Astrocyte (in vitro differentiated cells and primary cell): ENCODE results near the gene PAFAH1B2. TPM values are rescaled to one million over a fixed set of nuclear protein-coding genes. Genes with fewer than 3 reads are reported as not detected.

Source experiments
- DNase-seq: peaks from one replicate; pipeline ENCODE4 v3.0.0-alpha.2; 2010; ENCODE audit warnings: low read depth
- FAIRE-seq: peaks from 2 replicates; lab custom pipeline; 2011; peaks lifted over from hg19 to GRCh38; lab: Jason Lieb, UNC
- H2AFZ ChIP-seq: 2 replicates; pipeline ENCODE4 v1.6.0; 2012; ENCODE audit warnings: low read depth, low read length, inconsistent platforms
- H3K27ac ChIP-seq: 2 replicates; pipeline ENCODE4 v1.5.1; 2011; ENCODE audit warnings: low read depth, low read length, inconsistent platforms
- H3K27me3 ChIP-seq: 2 replicates; pipeline ENCODE4 v1.6.0; 2011; ENCODE audit warnings: low read length, inconsistent platforms; ENCODE audit not compliant: insufficient read depth
- H3K36me3 ChIP-seq: 2 replicates; pipeline ENCODE4 v1.5.1; 2011; ENCODE audit warnings: low read length, inconsistent platforms; ENCODE audit not compliant: insufficient read depth
- H3K4me1 ChIP-seq: 2 replicates; pipeline ENCODE4 v1.5.1; 2011; ENCODE audit warnings: low read length, inconsistent platforms; ENCODE audit not compliant: insufficient read depth
- H3K4me2 ChIP-seq: 2 replicates; pipeline ENCODE4 v1.6.0; 2012; ENCODE audit warnings: low read length, inconsistent platforms
- H3K4me3 ChIP-seq: 2 replicates; pipeline ENCODE4 v1.5.1; 2011; ENCODE audit warnings: low read depth, mild to moderate bottlenecking, low read length, inconsistent platforms; ENCODE audit not compliant: insufficient read depth
- H3K79me2 ChIP-seq: 2 replicates; pipeline ENCODE4 v1.6.0; 2012; ENCODE audit warnings: mild to moderate bottlenecking, low read length, inconsistent platforms; ENCODE audit not compliant: insufficient read depth
- H3K9ac ChIP-seq: 2 replicates; pipeline ENCODE4 v1.6.0; 2012; ENCODE audit warnings: mild to moderate bottlenecking, low read length, inconsistent platforms
- H3K9me3 ChIP-seq: 2 replicates; pipeline ENCODE4 v1.5.1; 2012; ENCODE audit warnings: low read depth, mild to moderate bottlenecking, low read length, inconsistent platforms; ENCODE audit not compliant: insufficient read depth
- H4K20me1 ChIP-seq: 2 replicates; pipeline ENCODE4 v1.6.0; 2012; ENCODE audit warnings: low read length, inconsistent platforms; ENCODE audit not compliant: insufficient read depth
- H3K27ac Mint-ChIP-seq: one replicate; pipeline ENCODE4 v1.8.0; 2021; ENCODE audit warnings: mild to moderate bottlenecking, mixed read lengths; ENCODE audit not compliant: unreplicated experiment
- H3K27me3 Mint-ChIP-seq: one replicate; pipeline ENCODE4 v1.8.0; 2021; ENCODE audit warnings: low read depth, mixed read lengths; ENCODE audit not compliant: unreplicated experiment
- H3K36me3 Mint-ChIP-seq: one replicate; pipeline ENCODE4 v1.8.0; 2021; ENCODE audit warnings: low read depth, mixed read lengths; ENCODE audit not compliant: unreplicated experiment
- H3K4me1 Mint-ChIP-seq: one replicate; pipeline ENCODE4 v1.8.0; 2021; ENCODE audit warnings: low read depth, mixed read lengths; ENCODE audit not compliant: unreplicated experiment
- H3K4me3 Mint-ChIP-seq: one replicate; pipeline ENCODE4 v1.8.0; 2021; ENCODE audit warnings: mild to moderate bottlenecking, moderate library complexity, mixed read lengths; ENCODE audit not compliant: unreplicated experiment
- H3K9me3 Mint-ChIP-seq: one replicate; pipeline ENCODE4 v1.8.0; 2021; ENCODE audit warnings: mild to moderate bottlenecking, mixed read lengths; ENCODE audit not compliant: unreplicated experiment
- CTCF ChIP-seq: IDR thresholded peaks from 2 replicates; pipeline ENCODE4 v1.5.1; 2011; ENCODE audit warnings: low read depth, mild to moderate bottlenecking, inconsistent platforms, low read length, moderate library complexity; ENCODE audit not compliant: insufficient read depth
- EZH2 ChIP-seq: IDR thresholded peaks from 2 replicates; pipeline ENCODE4 v1.6.1; 2012; ENCODE audit warnings: mild to moderate bottlenecking, low read length, inconsistent platforms; ENCODE audit not compliant: insufficient read depth
- total RNA-seq: library from RNA; stranded (reverse); gene quantifications from 2 replicates; pipeline ENCODE4 v1.2.1, GENCODE V29; 2021

The PAFAH1B2 gene
- total RNA-seq, 1 donor from 2014 or later, result 142 TPM

- Mint-ChIP-seq H3K9me3 (no peaks in the 10 kb centered on the region), H3K4me1 (peaks cover 22% of the 10 kb centered on the region), H3K4me3 (peak overlapping the region; percentile 3), H3K36me3 (peaks cover 36% of the 10 kb centered on the region), H3K27ac (no peak overlapping the region), H3K27me3 (no peaks in the 10 kb centered on the region)
- no peak for DNase-seq
- no peak overlapping the region for H3K9ac ChIP-seq
- no peak overlapping the region for H3K27ac ChIP-seq
- H3K4me2 ChIP-seq, result no peak overlapping the region
- peaks cover 5% of the 10 kb centered on the region for H3K36me3 ChIP-seq
- H2AFZ ChIP-seq, result no peak overlapping the region
- H3K79me2 ChIP-seq, result peaks cover 33% of the 10 kb centered on the region
- no peak for TF ChIP-seq CTCF
- TF ChIP-seq EZH2, result no peak
- no peak overlapping the region for H3K4me3 ChIP-seq
- H4K20me1 ChIP-seq, result peaks cover 15% of the 10 kb centered on the region
- H3K9me3 ChIP-seq, result no peaks in the 10 kb centered on the region
- H3K27me3 ChIP-seq, result no peaks in the 10 kb centered on the region
- FAIRE-seq, result no peak
- H3K4me1 ChIP-seq, result peaks cover 15% of the 10 kb centered on the region
Observed at GRCh38 chr11:117195761-117196160, 51.7 kb downstream of the PAFAH1B2 start.

- no peaks in the 10 kb centered on the region for H3K9me3 Mint-ChIP-seq
- H3K27ac Mint-ChIP-seq, result peak overlapping the region; percentile 99
Observed at GRCh38 chr11:117197006-117197405, 52.9 kb downstream of the PAFAH1B2 start.

More at GRCh38 chr11:117197006-117197405, 52.9 kb downstream of the PAFAH1B2 start:
- Mint-ChIP-seq H3K4me3 (peak overlapping the region; percentile 60), H3K27me3 (no peaks in the 10 kb centered on the region), H3K36me3 (peaks cover 32% of the 10 kb centered on the region), H3K4me1 (peaks cover 28% of the 10 kb centered on the region)
- no peak overlapping the region for H3K9ac ChIP-seq
- H3K4me3 ChIP-seq, result no peak overlapping the region
- H3K79me2 ChIP-seq, result peaks cover 45% of the 10 kb centered on the region
- FAIRE-seq, result no peak
- no peaks in the 10 kb centered on the region for H3K27me3 ChIP-seq
- no peak for DNase-seq
- peaks cover 27% of the 10 kb centered on the region for H4K20me1 ChIP-seq
- TF ChIP-seq EZH2, result no peak
- no peak for TF ChIP-seq CTCF
- H3K4me1 ChIP-seq, result peaks cover 21% of the 10 kb centered on the region
- peaks cover 5% of the 10 kb centered on the region for H3K36me3 ChIP-seq
- no peak overlapping the region for H2AFZ ChIP-seq
- H3K27ac ChIP-seq, result no peak overlapping the region
- H3K9me3 ChIP-seq, result no peaks in the 10 kb centered on the region
- peak overlapping the region; percentile 98 for H3K4me2 ChIP-seq
